Esophagus squamous epithelium (tissue), 5 donors: Measurements from ENCODE around the gene PPP1R1A. TPM values are rescaled to one million over a fixed set of nuclear protein-coding genes. Genes with fewer than 3 reads are reported as not detected.

Experiments
- DNase-seq: peaks from one replicate; lab custom pipeline; 2025; lab: John Stamatoyannopoulos, UW
- H3K27ac ChIP-seq, 4 donors: fragments of 200-600 bp; sonication (generic); one replicate each; pipeline ENCODE4 v1.5.1; 2016 to 2019; ENCODE audit warnings: mild to moderate bottlenecking in 1 of 4
- H3K27me3 ChIP-seq, 4 donors: fragments of 200-600 bp; sonication (generic); 1 replicate in 3 of 4; 2 replicates in 1 of 4; pipeline versions ENCODE4 v1.5.1 to v1.6.0; 2017 to 2021; ENCODE audit warnings: antibody characterized with exemption in 1 of 4
- H3K36me3 ChIP-seq, 3 donors: fragments of 200-600 bp; sonication (generic); one replicate each; pipeline ENCODE4 v1.5.1; 2016 to 2019
- H3K4me1 ChIP-seq, 3 donors: fragments of 200-600 bp; sonication (generic); one replicate each; pipeline ENCODE4 v1.5.1; 2017 to 2019
- H3K4me3 ChIP-seq, 4 donors: fragments of 200-600 bp; sonication (generic); 1 replicate in 3 of 4; 2 replicates in 1 of 4; pipeline ENCODE4 v1.5.1; 2016 to 2019; ENCODE audit warnings: mild to moderate bottlenecking in 2 of 4, moderate library complexity in 1 of 4
- H3K9me3 ChIP-seq, 3 donors: fragments of 200-600 bp; sonication (generic); one replicate each; pipeline ENCODE4 v1.5.1; 2016 to 2019
- POLR2A ChIP-seq, 4 donors: fragments of 450-650 bp; IDR thresholded peaks; one replicate each; pipeline ENCODE4 v1.6.1; 2017; ENCODE audit warnings: antibody characterized with exemption in 4 of 4, mild to moderate bottlenecking in 4 of 4, moderate library complexity in 3 of 4
- WGBS, 2 donors: methylation state at CpG; one replicate each; pipeline ENCODE4 v1.1.5; 2018; 5-methylcytosine and 5-hydroxymethylcytosine counted together
- intact Hi-C: fragments of 100-400 bp; cut with DNase I; formaldehyde crosslinking; loops from one replicate; pipeline ENCODE4 v1.15.0; 2022
- total RNA-seq, 4 donors: library from RNA; depleted of rRNA; stranded (reverse); fragments of >200 nt; gene quantifications; one replicate each; pipeline ENCODE4 v1.1.0, GENCODE V29; 2016
- TF ChIP-seq, protein P1 (sequence below), 6 experiments: fragments of 450-650 bp in 4 of 6; fragments of 200-600 bp in 2 of 6; sonication (generic) in 2 of 6; IDR thresholded peaks; one replicate each; pipeline ENCODE4 v1.5.1; 2016 to 2019; ENCODE audit warnings: antibody characterized with exemption in 6 of 6, mild to moderate bottlenecking in 4 of 6, moderate library complexity in 4 of 6
- donor health status: DM: yes; HTN: yes; CAD: no.

PPP1R1A gene
- total RNA-seq, 4 donors from 2014 or later: 0.15 to 1.9 (median 0.26) TPM; not detected in 1

DNA sequence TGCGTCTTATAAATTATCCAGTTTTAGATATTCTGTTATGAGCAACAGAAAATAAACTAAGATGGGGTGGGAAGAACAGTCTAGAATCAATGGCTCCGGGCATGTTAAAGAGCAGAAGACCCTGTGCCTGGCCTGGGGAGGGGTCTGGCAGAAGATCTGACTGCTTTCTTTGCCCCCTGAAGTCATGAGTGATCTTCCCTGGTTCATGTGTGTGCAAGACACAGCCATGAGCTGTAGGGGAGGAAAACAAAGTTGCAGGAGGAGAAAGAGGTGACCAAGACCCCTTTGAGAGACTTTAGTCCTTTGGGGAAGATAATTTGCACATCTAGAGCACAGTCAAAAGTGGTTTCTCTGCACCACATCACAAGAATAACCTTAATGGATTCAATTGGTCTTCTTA is 41.5 kb upstream of the PPP1R1A start:
- 88 to 96% methylated on average over 2 of the region's 2 CpGs for WGBS, 2 donors
- no peaks in the 10 kb centered on the region for H3K4me1 ChIP-seq
- intact Hi-C loops: no loop called here
- H3K27me3 ChIP-seq: peaks cover 0 to 29% (median 0%) of the 10 kb centered on the region in 4 donors
- DNase-seq: no peak
- H3K27ac ChIP-seq: no peak overlapping the region
- H3K36me3 ChIP-seq: no peaks in the 10 kb centered on the region
- no peaks in the 10 kb centered on the region for H3K9me3 ChIP-seq
- TF ChIP-seq, protein P1, sequence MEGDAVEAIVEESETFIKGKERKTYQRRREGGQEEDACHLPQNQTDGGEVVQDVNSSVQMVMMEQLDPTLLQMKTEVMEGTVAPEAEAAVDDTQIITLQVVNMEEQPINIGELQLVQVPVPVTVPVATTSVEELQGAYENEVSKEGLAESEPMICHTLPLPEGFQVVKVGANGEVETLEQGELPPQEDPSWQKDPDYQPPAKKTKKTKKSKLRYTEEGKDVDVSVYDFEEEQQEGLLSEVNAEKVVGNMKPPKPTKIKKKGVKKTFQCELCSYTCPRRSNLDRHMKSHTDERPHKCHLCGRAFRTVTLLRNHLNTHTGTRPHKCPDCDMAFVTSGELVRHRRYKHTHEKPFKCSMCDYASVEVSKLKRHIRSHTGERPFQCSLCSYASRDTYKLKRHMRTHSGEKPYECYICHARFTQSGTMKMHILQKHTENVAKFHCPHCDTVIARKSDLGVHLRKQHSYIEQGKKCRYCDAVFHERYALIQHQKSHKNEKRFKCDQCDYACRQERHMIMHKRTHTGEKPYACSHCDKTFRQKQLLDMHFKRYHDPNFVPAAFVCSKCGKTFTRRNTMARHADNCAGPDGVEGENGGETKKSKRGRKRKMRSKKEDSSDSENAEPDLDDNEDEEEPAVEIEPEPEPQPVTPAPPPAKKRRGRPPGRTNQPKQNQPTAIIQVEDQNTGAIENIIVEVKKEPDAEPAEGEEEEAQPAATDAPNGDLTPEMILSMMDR (IDR thresholded peaks at IDR 0.05): no peak
- no peak for TF ChIP-seq POLR2A (IDR thresholded peaks at IDR 0.05)
- H3K4me3 ChIP-seq: no peak overlapping the region

DNA sequence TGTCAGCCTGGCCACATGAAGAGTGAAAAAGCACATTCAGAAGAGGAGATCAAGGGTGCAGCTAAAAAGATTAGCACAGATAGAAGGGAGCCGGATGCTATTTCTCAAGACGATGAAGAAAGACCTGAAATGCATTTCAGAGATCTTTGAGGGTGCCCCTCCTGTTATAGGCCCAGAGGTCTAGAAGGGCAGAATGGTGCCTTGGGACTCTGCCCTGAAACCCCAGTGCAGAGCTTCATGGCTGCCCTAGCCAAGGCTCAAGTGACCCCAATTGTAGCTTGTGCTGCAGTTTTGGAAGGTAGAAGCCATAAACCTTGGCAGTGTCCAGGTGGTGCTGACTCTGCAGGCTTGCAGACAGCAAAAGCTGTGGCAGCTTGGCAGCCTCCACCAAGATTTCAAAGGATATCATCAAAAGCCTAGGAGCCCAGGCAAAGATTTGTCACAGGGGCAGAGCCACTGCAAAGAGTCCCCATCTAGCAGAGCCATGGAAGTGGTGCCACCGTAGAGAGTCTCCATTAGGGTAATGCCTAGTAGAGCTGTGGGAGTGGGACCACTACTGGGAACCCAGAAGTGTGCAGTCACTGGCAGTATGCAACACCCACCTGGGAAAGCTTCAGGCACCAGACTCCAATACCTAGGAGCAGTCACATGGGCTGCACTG is 39.9 kb upstream of the PPP1R1A start:
- no peak overlapping the region for H3K27ac ChIP-seq
- no peaks in the 10 kb centered on the region for H3K4me1 ChIP-seq
- DNase-seq: no peak
- no peaks in the 10 kb centered on the region for H3K9me3 ChIP-seq
- 91 to 98% methylated on average over 2 to 3 of the region's 3 CpGs for WGBS, 2 donors
- TF ChIP-seq, protein P1 (IDR thresholded peaks at IDR 0.05): no peak
- no peak for TF ChIP-seq POLR2A (IDR thresholded peaks at IDR 0.05)
- peaks cover 0 to 37% (median 0%) of the 10 kb centered on the region in 4 donors for H3K27me3 ChIP-seq
- no peaks in the 10 kb centered on the region for H3K36me3 ChIP-seq
- no peak overlapping the region for H3K4me3 ChIP-seq
- intact Hi-C loops: no loop called here

GRCh38 chr12:54627304-54627703 is 38.8 kb upstream of the PPP1R1A start:
- Histone ChIP-seq H3K4me3 (no peak overlapping the region), H3K9me3 (no peaks in the 10 kb centered on the region), H3K27ac (no peak overlapping the region), H3K36me3 (no peaks in the 10 kb centered on the region), H3K4me1 (no peaks in the 10 kb centered on the region), H3K27me3 (peaks cover 0 to 43% (median 0%) of the 10 kb centered on the region in 4 donors)
- WGBS, 2 donors: 78 to 79% methylated on average over 3 of the region's 3 CpGs
- TF ChIP-seq POLR2A (IDR thresholded peaks at IDR 0.05): no peak
- TF ChIP-seq, protein P1 (IDR thresholded peaks at IDR 0.05): no peak
- no peak for DNase-seq
- intact Hi-C loops: no loop called here

DNA sequence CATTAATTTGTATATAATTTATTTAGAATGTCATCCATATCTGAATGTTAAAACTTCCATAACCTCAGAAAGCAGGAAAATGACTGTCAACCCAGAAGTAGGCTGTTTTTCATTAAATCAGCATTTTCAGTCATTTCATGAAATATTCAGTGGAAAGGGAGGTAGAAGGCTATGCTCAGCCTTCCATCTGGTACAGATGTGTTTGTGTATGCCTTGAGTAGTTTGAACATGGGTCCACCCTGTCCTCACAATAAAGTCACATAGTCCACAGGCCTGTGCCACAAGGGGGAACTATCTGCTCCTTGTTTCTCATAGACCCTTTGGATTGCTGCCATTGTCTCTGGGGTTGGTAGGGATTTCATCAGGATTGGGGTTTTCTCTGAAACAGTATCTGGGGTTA is 37.1 kb upstream of the PPP1R1A start:
- no peak for TF ChIP-seq POLR2A (IDR thresholded peaks at IDR 0.05)
- TF ChIP-seq, protein P1 (IDR thresholded peaks at IDR 0.05): no peak
- H3K36me3 ChIP-seq: no peaks in the 10 kb centered on the region
- H3K4me3 ChIP-seq: no peak overlapping the region
- H3K27ac ChIP-seq: no peak overlapping the region
- H3K27me3 ChIP-seq: peaks cover 0 to 47% (median 0%) of the 10 kb centered on the region in 4 donors
- no peaks in the 10 kb centered on the region for H3K4me1 ChIP-seq
- intact Hi-C loops: no loop called here
- DNase-seq: no peak
- no peaks in the 10 kb centered on the region for H3K9me3 ChIP-seq

GRCh38 chr12:54624315-54625279 is 36.1 kb upstream of the PPP1R1A start:
- H3K4me1 ChIP-seq: no peaks in the 10 kb centered on the region
- 41 to 44% methylated on average over 5 of the region's 5 CpGs for WGBS, 2 donors
- H3K4me3 ChIP-seq: no peak overlapping the region
- TF ChIP-seq, protein P1 (IDR thresholded peaks at IDR 0.05): no peak
- TF ChIP-seq POLR2A (IDR thresholded peaks at IDR 0.05): no peak
- H3K27ac ChIP-seq: no peak overlapping the region
- intact Hi-C loops: no loop called here
- H3K27me3 ChIP-seq: peaks cover 0 to 47% (median 0%) of the 10 kb centered on the region in 4 donors
- DNase-seq: no peak
- no peaks in the 10 kb centered on the region for H3K9me3 ChIP-seq
- H3K36me3 ChIP-seq: no peaks in the 10 kb centered on the region
